Measurements from ENCODE around the gene VAMP8. TPM values are rescaled to one million over a fixed set of nuclear protein-coding genes. Genes with fewer than 3 reads are reported as not detected.
A peak's percentile ranks its signal among the peaks of the same experiment; 100 is the strongest.

Gene VAMP8
- total and polyA plus RNA-seq, 10 of the 15 experiments (the other 5 are each of a cell fraction or from before 2014, with no cell fraction given), result 93.6 to 744 (median 217) TPM

- TF ChIP-seq E4F1 (IDR thresholded peaks at IDR 0.05; ENCODE audit: borderline replicate concordance, partially characterized antibody), result peak; percentile 99
- no peak for TF ChIP-seq PAX8 (IDR thresholded peaks at IDR 0.05)
- TF ChIP-seq RBBP5 (conservative IDR thresholded peaks at IDR 0.05), result no peak
- peak; percentile 94 for TF ChIP-seq CREB1 (IDR thresholded peaks at IDR 0.05; ENCODE audit: low read depth)
- peak; percentile 72; the same call in 1 of the 2 replicates for TF ChIP-seq RB1 (IDR thresholded peaks at IDR 0.05; ENCODE audit: borderline replicate concordance)
- TF ChIP-seq ZNF622 (IDR thresholded peaks at IDR 0.05), result no peak
- no peak for TF ChIP-seq KAT2A (conservative IDR thresholded peaks at IDR 0.05; ENCODE audit: control insufficient read depth, low read depth, low read length)
- TF ChIP-seq TAF1 (IDR thresholded peaks at IDR 0.05; ENCODE audit: borderline replicate concordance, low read depth, low read length), result peak; percentile 88
- TF ChIP-seq IRF3 (IDR thresholded peaks at IDR 0.05), result no peak
- TF ChIP-seq ASH2L (IDR thresholded peaks at IDR 0.05; ENCODE audit: borderline replicate concordance, low read depth), result no peak
- TF ChIP-seq ZBED1 (IDR thresholded peaks at IDR 0.05; ENCODE audit: borderline replicate concordance), result no peak
- TF ChIP-seq NR2F1 (conservative IDR thresholded peaks at IDR 0.05), result 0 out of 2 replicates have a peak, but pooled peaks have one; percentile 23
- TF ChIP-seq SUZ12 (IDR thresholded peaks at IDR 0.05; ENCODE audit: unreplicated experiment), result no peak
- TF ChIP-seq EED (IDR thresholded peaks at IDR 0.05; ENCODE audit: low read depth), result peak; percentile 16; the same call in 1 of the 2 replicates
- TF ChIP-seq TARDBP (IDR thresholded peaks at IDR 0.05; ENCODE audit: borderline replicate concordance), result no peak
- peak; percentile 90 for TF ChIP-seq POLR2AphosphoS2 (IDR thresholded peaks at IDR 0.05; ENCODE audit: low read depth, low read length)
- no peak for TF ChIP-seq YBX1 (IDR thresholded peaks at IDR 0.05)
- TF ChIP-seq HCFC1 (IDR thresholded peaks at IDR 0.05; ENCODE audit: low read length), result peak; percentile 68
- 0 out of 2 replicates have a peak, but pooled peaks have one; percentile 28 for TF ChIP-seq BACH1 (IDR thresholded peaks at IDR 0.05; ENCODE audit: borderline replicate concordance)
- peak; percentile 96 for TF ChIP-seq TCF3 (IDR thresholded peaks at IDR 0.05; ENCODE audit: borderline replicate concordance, insufficient read depth, low read depth, low read length)
- TF ChIP-seq MEF2B (IDR thresholded peaks at IDR 0.05; ENCODE audit: partially characterized antibody, poor library complexity, severe bottlenecking), result no peak
- TF ChIP-seq ESRRA (IDR thresholded peaks at IDR 0.05; ENCODE audit: low read length), result no peak
- TF ChIP-seq NR2C1 (IDR thresholded peaks at IDR 0.05), result peak; percentile 12; the same call in 1 of the 2 replicates
- peak; percentile 93 for TF ChIP-seq CREM (IDR thresholded peaks at IDR 0.05; ENCODE audit: low read depth)
- peak; percentile 84; the same call in 1 of the 2 replicates for TF ChIP-seq ATF3 (IDR thresholded peaks at IDR 0.05; ENCODE audit: borderline replicate concordance, extremely low read depth, low read depth, low read length)
- no peak for TF ChIP-seq MAX (IDR thresholded peaks at IDR 0.05; ENCODE audit: low read depth, low read length)
Observed at GRCh38 chr2:85561280-85562212, 15.8 kb upstream of the VAMP8 start, which contains the start of gene GGCX (continued).

All from GM12878 (cell line).